OCI-LY1 (cell line): ENCODE results near the gene USP2.

Experiments
- CTCF ChIP-seq: fragments of 200-600 bp; sonication (generic), shearing (Covaris generic); IDR thresholded peaks from 2 replicates; pipeline ENCODE4 v1.5.1; 2017; ENCODE audit warnings: mild to moderate bottlenecking, antibody characterized with exemption, low read length, moderate library complexity, mixed read lengths
- EZH2 ChIP-seq: fragments of 200-600 bp; sonication (generic), shearing (Covaris generic); IDR thresholded peaks from 2 replicates; pipeline ENCODE4 v1.8.0; 2017; ENCODE audit warnings: borderline replicate concordance, mixed run types, mild to moderate bottlenecking, antibody characterized with exemption, low read length, moderate library complexity, mixed read lengths

- TF ChIP-seq CTCF (no peak), EZH2 (no peak)
Observed at GRCh38 chr11:119377961-119378667, 3.4 kb downstream of the USP2 start.
